B cell (primary cell): Measurements from ENCODE around the gene ERRFI1. TPM values are rescaled to one million over a fixed set of nuclear protein-coding genes. Genes with fewer than 3 reads are reported as not detected.

ENCODE experiments used
- ATAC-seq: fragments of 200-7000 bp; cut with Tn5 transposase; one replicate; pipeline ENCODE4 v1.10.0; 2021; ENCODE audit warnings: low read depth, mild to moderate bottlenecking, moderate number of reproducible peaks, moderate library complexity
- CTCF ChIA-PET: fragments of 350-600 bp; sonication (Branson Sonifier 250); formaldehyde crosslinking; loops from one replicate; lab custom pipeline; 2021; ENCODE audit warnings: antibody characterized with exemption, inconsistent platforms; lab: Charles Lee
- POLR2A ChIA-PET: fragments of 350-600 bp; sonication (Branson Sonifier 250); formaldehyde crosslinking; loops from one replicate; lab custom pipeline; 2021; ENCODE audit warnings: antibody characterized with exemption; lab: Charles Lee
- DNase-seq: peaks from one replicate; pipeline ENCODE4 v3.0.0; 2013
- H2AFZ ChIP-seq: 2 replicates; pipeline ENCODE4 v1.6.1; 2012; ENCODE audit warnings: mild to moderate bottlenecking, low read depth, low read length; ENCODE audit not compliant: insufficient read depth, poor library complexity, severe bottlenecking
- H3K27ac ChIP-seq, 2 donors: 1 replicate in 1 of 2; 2 replicates in 1 of 2; pipeline ENCODE4 v1.5.1; 2012 to 2013; ENCODE audit warnings: low read length in 2 of 2, mild to moderate bottlenecking in 2 of 2, moderate library complexity in 1 of 2
- H3K27me3 ChIP-seq, 4 experiments: fragments of 200-600 bp in 1 of 4; sonication (generic) in 1 of 4; replicated peaks in 1 of 4; 1 replicate in 2 of 4; 2 replicates in 2 of 4; pipeline versions ENCODE4 v1.6.1 to v1.7.0; 2013 to 2016; ENCODE audit warnings: low read length in 3 of 4, mild to moderate bottlenecking in 2 of 4, mixed read lengths in 1 of 4, moderate library complexity in 1 of 4; ENCODE audit not compliant: insufficient read depth in 4 of 4, control insufficient read depth in 3 of 4; ENCODE audit errors: control extremely low read depth in 1 of 4
- H3K36me3 ChIP-seq, 2 experiments: replicated peaks in 1 of 2; 1 replicate in 1 of 2; 2 replicates in 1 of 2; pipeline versions ENCODE4 v1.6.1 to v1.7.1; 2013; ENCODE audit warnings: low read length in 1 of 2; ENCODE audit not compliant: insufficient read depth in 2 of 2, control insufficient read depth in 1 of 2; ENCODE audit errors: control extremely low read depth in 1 of 2, extremely low read depth in 1 of 2
- H3K4me1 ChIP-seq, 2 donors: fragments of 200-600 bp in 1 of 2; sonication (generic) in 1 of 2; 1 replicate in 1 of 2; 2 replicates in 1 of 2; pipeline versions ENCODE4 v1.5.1 to v1.6.1; 2013 to 2017; ENCODE audit warnings: low read length in 2 of 2; ENCODE audit not compliant: control insufficient read depth in 2 of 2, insufficient read depth in 2 of 2
- H3K4me2 ChIP-seq: replicated peaks from 2 replicates; pipeline ENCODE3; 2012; ENCODE audit warnings: mild to moderate bottlenecking, low read depth, low read length; ENCODE audit not compliant: poor library complexity, severe bottlenecking
- H3K4me3 ChIP-seq, 5 experiments: fragments of 200-600 bp in 1 of 5; sonication (generic) in 1 of 5; 1 replicate in 3 of 5; 2 replicates in 2 of 5; pipeline versions ENCODE4 v1.5.1 to v1.7.0; 2011 to 2016; ENCODE audit warnings: low read length in 4 of 5, mild to moderate bottlenecking in 4 of 5, low read depth in 2 of 5, control low read depth in 1 of 5, moderate library complexity in 1 of 5; ENCODE audit not compliant: insufficient read depth in 1 of 5; ENCODE audit errors: control extremely low read depth in 1 of 5, extremely low read depth in 1 of 5
- H3K79me2 ChIP-seq: fragments of 200-600 bp; sonication (generic); one replicate; pipeline ENCODE4 v1.6.0; 2016; ENCODE audit warnings: low read length; ENCODE audit not compliant: control insufficient read depth, insufficient read depth
- H3K9ac ChIP-seq: fragments of 200-600 bp; sonication (generic); 2 replicates; pipeline ENCODE4 v1.6.1; 2017; ENCODE audit warnings: mild to moderate bottlenecking, low read length, moderate library complexity
- H3K9me3 ChIP-seq, 3 donors: one replicate each; pipeline versions ENCODE4 v1.6.1 to v1.7.1; 2013; ENCODE audit warnings: low read length in 2 of 3; ENCODE audit not compliant: control insufficient read depth in 2 of 3, insufficient read depth in 1 of 3; ENCODE audit errors: control extremely low read depth in 1 of 3
- H4K20me1 ChIP-seq: 2 replicates; pipeline ENCODE4 v1.6.0; 2012; ENCODE audit warnings: mild to moderate bottlenecking, low read length; ENCODE audit not compliant: insufficient read depth, control insufficient read depth, poor library complexity, severe bottlenecking
- H3K27ac Mint-ChIP-seq: one replicate; pipeline ENCODE4 v1.8.0; 2021; ENCODE audit warnings: mixed read lengths
- H3K27me3 Mint-ChIP-seq: one replicate; pipeline ENCODE4 v1.8.0; 2021; ENCODE audit warnings: mixed read lengths
- H3K4me1 Mint-ChIP-seq: one replicate; pipeline ENCODE4 v1.8.0; 2021; ENCODE audit warnings: mixed read lengths
- H3K4me3 Mint-ChIP-seq: one replicate; pipeline ENCODE4 v1.8.0; 2021; ENCODE audit warnings: mixed read lengths
- H3K9me3 Mint-ChIP-seq: one replicate; pipeline ENCODE4 v1.8.0; 2022; ENCODE audit warnings: mixed read lengths; ENCODE audit not compliant: insufficient read depth
- EZH2 ChIP-seq: IDR thresholded peaks from 2 replicates; pipeline ENCODE4 v1.6.1; 2012; ENCODE audit warnings: borderline replicate concordance, low read depth, mild to moderate bottlenecking, moderate library complexity, low read length; ENCODE audit not compliant: insufficient read depth, poor library complexity, severe bottlenecking
- WGBS: methylation state at CpG from one replicate; pipeline ENCODE4 v1.1.5; 2013; ENCODE audit warnings: missing lambda C conversion rate; ENCODE audit not compliant: insufficient coverage; 5-methylcytosine and 5-hydroxymethylcytosine counted together
- intact Hi-C: fragments of 100-400 bp; cut with micrococcal nuclease; formaldehyde crosslinking; loops from one replicate; pipeline ENCODE4 v1.10.0; 2022
- polyA plus RNA-seq: library from polyadenylated mRNA; depleted of rRNA; stranded (reverse); fragments of >200 nt; gene quantifications from 2 replicates; pipeline ENCODE4 v1.2.3, GENCODE V29; 2012
- total RNA-seq, 2 donors: library from RNA; stranded (reverse); fragments of 120-200 nt in 1 of 2; gene quantifications; 1 replicate in 1 of 2; 2 replicates in 1 of 2; pipeline versions ENCODE4 v1.2.3 to v1.2.4, GENCODE V29; 2013 to 2022
- TF ChIP-seq, protein P1 (sequence below): fragments of 200-600 bp; IDR thresholded peaks from one replicate; pipeline ENCODE4 v1.8.0; 2022; ENCODE audit warnings: antibody characterized with exemption, mild to moderate bottlenecking

ERRFI1 gene
- total and polyA plus RNA-seq, 2 donors (not counting 1 experiment from before 2014, with no cell fraction given): 1.5 to 2.0 TPM

DNA sequence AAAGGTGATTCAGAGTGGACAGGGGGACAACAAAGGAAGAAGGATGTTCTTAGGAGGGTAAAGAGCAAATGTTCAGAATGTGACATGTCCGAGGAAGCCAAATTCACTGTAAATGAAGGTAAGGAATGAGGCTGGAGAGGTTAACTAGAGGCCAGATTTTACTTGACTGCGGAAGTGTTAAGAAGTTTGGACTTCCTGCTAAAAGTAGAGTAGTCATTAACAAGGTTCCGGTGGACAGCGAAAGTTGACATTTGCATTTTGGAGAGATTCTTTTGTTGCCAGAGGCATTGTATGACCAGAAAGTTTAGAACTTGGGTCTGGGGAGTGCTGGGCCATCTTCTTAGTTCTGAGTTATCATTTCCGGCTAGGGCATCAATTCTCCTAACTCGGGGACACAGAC, 7.2 kb upstream of the ERRFI1 start:
- Mint-ChIP-seq H3K27ac (no peak overlapping the region), H3K27me3 (peaks cover 30% of the 10 kb centered on the region), H3K9me3 (no peaks in the 10 kb centered on the region), H3K4me3 (no peak overlapping the region), H3K4me1 (no peaks in the 10 kb centered on the region)
- WGBS: 91% methylated on average over 4 of the region's 6 CpGs
- no peak for ATAC-seq
- Histone ChIP-seq H2AFZ (no peak overlapping the region), H4K20me1 (no peaks in the 10 kb centered on the region), H3K9me3 (no peaks in the 10 kb centered on the region), H3K27me3 (peaks cover 0 to 3% (median 0%) of the 10 kb centered on the region in 4 experiments), H3K4me1 (no peaks in the 10 kb centered on the region), H3K9ac (no peak overlapping the region), H3K79me2 (no peaks in the 10 kb centered on the region), H3K4me2 (no peak overlapping the region), H3K27ac (no peak overlapping the region), H3K36me3 (no peaks in the 10 kb centered on the region), H3K4me3 (no peak overlapping the region)
- POLR2A ChIA-PET: no interaction called here
- DNase-seq: no peak
- TF ChIP-seq, protein P1, sequence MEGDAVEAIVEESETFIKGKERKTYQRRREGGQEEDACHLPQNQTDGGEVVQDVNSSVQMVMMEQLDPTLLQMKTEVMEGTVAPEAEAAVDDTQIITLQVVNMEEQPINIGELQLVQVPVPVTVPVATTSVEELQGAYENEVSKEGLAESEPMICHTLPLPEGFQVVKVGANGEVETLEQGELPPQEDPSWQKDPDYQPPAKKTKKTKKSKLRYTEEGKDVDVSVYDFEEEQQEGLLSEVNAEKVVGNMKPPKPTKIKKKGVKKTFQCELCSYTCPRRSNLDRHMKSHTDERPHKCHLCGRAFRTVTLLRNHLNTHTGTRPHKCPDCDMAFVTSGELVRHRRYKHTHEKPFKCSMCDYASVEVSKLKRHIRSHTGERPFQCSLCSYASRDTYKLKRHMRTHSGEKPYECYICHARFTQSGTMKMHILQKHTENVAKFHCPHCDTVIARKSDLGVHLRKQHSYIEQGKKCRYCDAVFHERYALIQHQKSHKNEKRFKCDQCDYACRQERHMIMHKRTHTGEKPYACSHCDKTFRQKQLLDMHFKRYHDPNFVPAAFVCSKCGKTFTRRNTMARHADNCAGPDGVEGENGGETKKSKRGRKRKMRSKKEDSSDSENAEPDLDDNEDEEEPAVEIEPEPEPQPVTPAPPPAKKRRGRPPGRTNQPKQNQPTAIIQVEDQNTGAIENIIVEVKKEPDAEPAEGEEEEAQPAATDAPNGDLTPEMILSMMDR: no peak
- TF ChIP-seq EZH2: no peak
- intact Hi-C loops: no loop called here
- CTCF ChIA-PET: no interaction called here

DNA sequence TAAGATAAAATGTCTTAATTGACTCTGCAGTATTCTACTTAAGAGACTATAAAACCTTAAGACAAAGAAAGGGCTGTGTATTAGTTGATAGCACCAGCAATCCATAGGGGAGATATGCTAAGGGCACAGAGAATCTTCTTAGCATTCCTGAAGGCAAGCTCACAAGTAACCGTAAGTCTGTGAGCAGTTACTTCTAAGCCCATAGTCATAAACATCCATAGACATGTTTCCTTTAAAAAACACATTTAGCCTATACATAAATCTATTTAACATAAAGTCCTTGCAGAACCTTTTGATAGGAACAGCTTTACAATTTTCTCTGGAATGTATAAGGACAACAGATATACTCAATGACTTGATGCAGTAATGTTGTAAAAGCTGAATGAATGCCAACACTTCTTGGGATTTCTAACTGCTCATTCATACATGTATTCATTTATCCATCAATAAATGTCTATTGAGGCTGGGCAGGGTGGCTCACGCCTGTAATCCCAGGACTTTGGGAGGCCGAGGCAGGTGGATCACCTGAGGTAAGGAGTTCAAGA, 6.3 kb upstream of the ERRFI1 start:
- Histone ChIP-seq H4K20me1 (no peaks in the 10 kb centered on the region), H3K9me3 (no peaks in the 10 kb centered on the region), H3K27me3 (peaks cover 0 to 3% (median 0%) of the 10 kb centered on the region in 4 experiments), H2AFZ (no peak overlapping the region), H3K4me1 (no peaks in the 10 kb centered on the region), H3K79me2 (no peaks in the 10 kb centered on the region), H3K27ac (no peak overlapping the region), H3K4me3 (no peak overlapping the region), H3K9ac (no peak overlapping the region), H3K36me3 (no peaks in the 10 kb centered on the region), H3K4me2 (no peak overlapping the region)
- Mint-ChIP-seq H3K27me3 (peaks cover 26% of the 10 kb centered on the region), H3K4me1 (no peaks in the 10 kb centered on the region), H3K9me3 (no peaks in the 10 kb centered on the region), H3K27ac (no peak overlapping the region), H3K4me3 (no peak overlapping the region)
- intact Hi-C loops: no loop called here
- TF ChIP-seq, protein P1: no peak
- no peak for TF ChIP-seq EZH2
- ChIA-PET POLR2A (no interaction called here), CTCF (interaction anchor here (2.0 to 2.8 kb wide), 3 partner anchors 14 to 816 kb away, joined by 9 to 11 read pairs (median 9); no protein-coding TSS in a partner anchor)
- WGBS: 100% methylated on average over 1 of the region's 3 CpGs
- DNase-seq (no peak), ATAC-seq (no peak)
